CD4-positive, alpha-beta T cell (primary cell): ENCODE measurements around the gene RAD21L1. TPM values are rescaled to one million over a fixed set of nuclear protein-coding genes. Genes with fewer than 3 reads are reported as not detected.
"Not testable (repeated sequence)": the region's sequence is repeated elsewhere in the genome, so short reads cannot be mapped to it uniquely, and the experiment has no call there.

Experiments used
- ATAC-seq: fragments of 200-7000 bp; cut with Tn5 transposase; one replicate; pipeline ENCODE4 v1.10.0; 2022; ENCODE audit warnings: mild to moderate bottlenecking; ENCODE audit not compliant: poor library complexity
- CTCF ChIA-PET: fragments of 350-600 bp; sonication (Branson Sonifier 250); formaldehyde crosslinking; loops from one replicate; lab custom pipeline; 2021; ENCODE audit warnings: antibody characterized with exemption, inconsistent platforms; lab: Charles Lee
- POLR2A ChIA-PET: fragments of 350-600 bp; sonication (Branson Sonifier 250); formaldehyde crosslinking; loops from one replicate; lab custom pipeline; 2021; ENCODE audit warnings: antibody characterized with exemption, inconsistent platforms; lab: Charles Lee
- DNase-seq, 14 experiments: peaks; one replicate each; pipeline ENCODE4 v3.0.0-alpha.2; 2013 to 2020; ENCODE audit warnings: mixed read lengths in 2 of 14
- H3K27ac ChIP-seq, 2 donors: one replicate each; pipeline versions ENCODE4 v1.5.1 to v1.7.0; 2013; ENCODE audit warnings: low read length in 2 of 2, low read depth in 1 of 2, mild to moderate bottlenecking in 1 of 2
- H3K27me3 ChIP-seq, 2 experiments: 1 replicate in 1 of 2; 2 replicates in 1 of 2; pipeline versions ENCODE4 v1.6.1 to v1.7.0; 2013; ENCODE audit warnings: low read length in 2 of 2, control low read depth in 1 of 2, mild to moderate bottlenecking in 1 of 2, moderate library complexity in 1 of 2; ENCODE audit not compliant: insufficient read depth in 2 of 2, control insufficient read depth in 1 of 2
- H3K36me3 ChIP-seq: one replicate; pipeline ENCODE4 v1.6.1; 2013; ENCODE audit warnings: low read length, control low read depth; ENCODE audit not compliant: insufficient read depth
- H3K4me1 ChIP-seq: one replicate; pipeline ENCODE4 v1.6.1; 2013; ENCODE audit warnings: low read length, control low read depth; ENCODE audit not compliant: insufficient read depth
- H3K4me3 ChIP-seq: one replicate; pipeline ENCODE4 v1.5.1; 2013; ENCODE audit warnings: mild to moderate bottlenecking, low read length, moderate library complexity
- H3K9me3 ChIP-seq, 2 experiments: 1 replicate in 1 of 2; 2 replicates in 1 of 2; pipeline versions ENCODE4 v1.6.1 to v1.7.0; 2013; ENCODE audit warnings: low read length in 2 of 2, mild to moderate bottlenecking in 2 of 2, control low read depth in 1 of 2, moderate library complexity in 1 of 2; ENCODE audit not compliant: control insufficient read depth in 1 of 2, insufficient read depth in 1 of 2
- H3K27ac Mint-ChIP-seq: one replicate; pipeline ENCODE4 v1.8.0; 2020; ENCODE audit warnings: mixed read lengths
- H3K27me3 Mint-ChIP-seq: one replicate; pipeline ENCODE4 v1.8.0; 2021; ENCODE audit warnings: mixed read lengths
- H3K36me3 Mint-ChIP-seq: one replicate; pipeline ENCODE4 v1.8.0; 2021; ENCODE audit warnings: low read depth, mixed read lengths
- H3K4me1 Mint-ChIP-seq: one replicate; pipeline ENCODE4 v1.8.0; 2021; ENCODE audit warnings: low read depth, mixed read lengths
- H3K4me3 Mint-ChIP-seq: one replicate; pipeline ENCODE4 v1.8.0; 2020; ENCODE audit warnings: mild to moderate bottlenecking, mixed read lengths
- H3K9me3 Mint-ChIP-seq: one replicate; pipeline ENCODE4 v1.8.0; 2020; ENCODE audit warnings: mixed read lengths
- CTCF ChIP-seq: fragments of 200-600 bp; IDR thresholded peaks from one replicate; pipeline ENCODE4 v1.8.0; 2022; ENCODE audit warnings: antibody characterized with exemption, mild to moderate bottlenecking
- intact Hi-C, 2 experiments: fragments of 100-400 bp; cut with DNase I in 1 of 2; cut with micrococcal nuclease in 1 of 2; formaldehyde crosslinking; loops; one replicate each; pipeline versions ENCODE4 v1.15.1 to v1.9.0; 2023 to 2025; cut with DNase I, micrococcal nuclease
- total RNA-seq, 174 experiments: library from RNA in 2 of 174; stranded (reverse) in 2 of 174; gene quantifications; one replicate each; pipeline ENCODE4 v1.2.3 and lab custom pipeline; 2021 to 2026

RAD21L1 gene
- total RNA-seq, 2 experiments from 2014 or later: 0.58 TPM; not detected in 1

- Histone ChIP-seq H3K4me1 (no peaks in the 10 kb centered on the region), H3K4me3 (no peak overlapping the region), H3K27ac (no peak overlapping the region), H3K36me3 (no peaks in the 10 kb centered on the region), H3K9me3 (no peaks in the 10 kb centered on the region), H3K27me3 (peaks cover 0 to 10% of the 10 kb centered on the region in 2 experiments)
- CTCF ChIA-PET: no interaction called here
- Mint-ChIP-seq H3K4me3 (no peak overlapping the region), H3K36me3 (no peaks in the 10 kb centered on the region), H3K27ac (no peak overlapping the region), H3K4me1 (no peaks in the 10 kb centered on the region), H3K27me3 (peaks cover 7% of the 10 kb centered on the region), H3K9me3 (no peaks in the 10 kb centered on the region)
- no peak for TF ChIP-seq CTCF
- intact Hi-C loops: no loop called here
- ATAC-seq: no peak
- POLR2A ChIA-PET: no interaction called here
- DNase-seq: no peak
Observed at GRCh38 chr20:1245578-1245977, 19.7 kb downstream of the RAD21L1 start.

- H3K27me3 ChIP-seq: no peaks in the 10 kb centered on the region
- POLR2A ChIA-PET: interaction anchor here (0.9 to 1.1 kb wide), 2 partner anchors 17 to 22 kb away, joined by 3 read pairs; partner anchors contain the start of gene RAD21L1
- H3K9me3 ChIP-seq: no peaks in the 10 kb centered on the region
- H3K4me1 ChIP-seq: no peaks in the 10 kb centered on the region
- H3K4me3 ChIP-seq: no peak overlapping the region
- peaks cover 8% of the 10 kb centered on the region for H3K4me1 Mint-ChIP-seq
- no peak for ATAC-seq
- intact Hi-C loops: no loop called here
- CTCF ChIA-PET: interaction anchor here (0.7 to 1.1 kb wide), 2 partner anchors 8 to 1323 kb away, joined by 3 to 5 read pairs; no protein-coding TSS in a partner anchor
- no peaks in the 10 kb centered on the region for H3K27me3 Mint-ChIP-seq
- H3K4me3 Mint-ChIP-seq: no peak overlapping the region
- H3K27ac Mint-ChIP-seq: no peak overlapping the region
- no peaks in the 10 kb centered on the region for H3K9me3 Mint-ChIP-seq
- H3K36me3 ChIP-seq: no peaks in the 10 kb centered on the region
- no peak for DNase-seq
- H3K27ac ChIP-seq: no peak overlapping the region
- no peaks in the 10 kb centered on the region for H3K36me3 Mint-ChIP-seq
- TF ChIP-seq CTCF: no peak
Observed at GRCh38 chr20:1247689-1248088, 21.8 kb downstream of the RAD21L1 start.

DNA sequence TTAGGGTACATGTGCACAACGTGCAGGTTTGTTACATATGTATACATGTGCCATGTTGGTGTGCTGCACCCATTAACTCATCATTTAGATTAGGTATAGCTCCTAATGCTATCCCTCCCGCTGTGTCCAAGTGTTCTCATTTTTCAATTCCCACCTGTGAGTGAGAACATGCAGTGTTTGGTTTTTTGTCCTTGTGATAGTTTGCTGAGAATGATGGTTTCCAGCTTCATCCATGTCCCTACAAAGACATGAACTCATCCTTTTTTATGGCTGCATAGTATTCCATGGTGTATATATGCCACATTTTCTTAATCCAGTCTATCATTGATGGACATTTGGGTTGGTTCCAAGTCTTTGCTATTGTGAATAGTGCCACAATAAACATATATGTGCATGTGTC lies 24.4 kb downstream of the RAD21L1 start:
- H3K36me3 Mint-ChIP-seq, H3K27me3 Mint-ChIP-seq, POLR2A ChIA-PET, H3K27me3 ChIP-seq, H3K4me1 ChIP-seq, H3K4me3 Mint-ChIP-seq, ATAC-seq, H3K9me3 Mint-ChIP-seq, H3K4me1 Mint-ChIP-seq, H3K27ac ChIP-seq, H3K36me3 ChIP-seq, DNase-seq, H3K27ac Mint-ChIP-seq, H3K4me3 ChIP-seq, H3K9me3 ChIP-seq, intact Hi-C loops: not testable (repeated sequence)
- CTCF ChIA-PET: interaction anchor here (1.2 kb wide), 1 partner anchor 253 kb away, joined by 3 read pairs; no protein-coding TSS in a partner anchor

DNA sequence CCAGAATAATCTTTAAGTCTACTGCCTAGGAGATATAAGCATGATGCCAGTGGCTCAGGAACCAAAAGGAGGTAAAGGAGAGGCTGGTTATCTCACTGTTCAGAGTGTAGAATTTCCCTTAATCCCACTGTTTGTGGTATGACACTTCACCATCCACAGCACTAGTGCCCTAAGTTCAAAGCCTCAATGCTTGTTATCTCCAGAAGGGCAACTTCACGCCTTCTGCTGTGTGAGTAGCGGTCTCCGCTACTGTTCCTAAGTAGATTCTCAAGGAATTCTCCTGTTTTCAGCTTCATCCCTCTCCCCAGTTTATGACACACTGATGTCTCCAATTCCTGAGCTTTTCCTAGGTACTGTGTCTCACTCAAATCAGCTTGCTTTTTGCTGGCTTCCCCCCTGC lies 26.6 kb downstream of the RAD21L1 start:
- Histone ChIP-seq H3K27ac (no peak overlapping the region), H3K9me3 (no peaks in the 10 kb centered on the region), H3K27me3 (peaks cover 0 to 4% of the 10 kb centered on the region in 2 experiments), H3K36me3 (no peaks in the 10 kb centered on the region), H3K4me3 (no peak overlapping the region), H3K4me1 (no peaks in the 10 kb centered on the region)
- peaks cover 8% of the 10 kb centered on the region for H3K4me1 Mint-ChIP-seq
- peaks cover 11% of the 10 kb centered on the region for H3K27me3 Mint-ChIP-seq
- DNase-seq (no peak), ATAC-seq (no peak)
- H3K27ac Mint-ChIP-seq: no peak overlapping the region
- no peak for TF ChIP-seq CTCF
- POLR2A ChIA-PET: no interaction called here
- CTCF ChIA-PET: no interaction called here
- no peaks in the 10 kb centered on the region for H3K36me3 Mint-ChIP-seq
- intact Hi-C loops: no loop called here
- no peaks in the 10 kb centered on the region for H3K9me3 Mint-ChIP-seq
- H3K4me3 Mint-ChIP-seq: no peak overlapping the region
